ENCODE measurements around the gene KRTAP3-1. TPM values are rescaled to one million over a fixed set of nuclear protein-coding genes. Genes with fewer than 3 reads are reported as not detected.
"Not testable (repeated sequence)": the region's sequence is repeated elsewhere in the genome, so short reads cannot be mapped to it uniquely, and the experiment has no call there.

The KRTAP3-1 gene
- polyA plus RNA-seq, 10 donors = not detected

- no peak for DNase-seq
Observed at GRCh38 chr17:41016578-41017215, 7.8 kb upstream of the KRTAP3-1 start.

- DNase-seq = no peak
Observed at GRCh38 chr17:41015454-41015853, 6.5 kb upstream of the KRTAP3-1 start.

- DNase-seq = peak; percentile 37 to 50 (median 43)
Observed at GRCh38 chr17:41013606-41014005, 4.7 kb upstream of the KRTAP3-1 start.

- no peak for DNase-seq
Observed at GRCh38 chr17:41013181-41013580, 4.3 kb upstream of the KRTAP3-1 start.

GRCh38 chr17:41012326-41013120 is 3.6 kb upstream of the KRTAP3-1 start:
- no peak for DNase-seq

- DNase-seq = no peak
Observed at GRCh38 chr17:41010441-41010840, 1.5 kb upstream of the KRTAP3-1 start.

- DNase-seq = no peak
Observed at GRCh38 chr17:41009936-41010335, 1.0 kb upstream of the KRTAP3-1 start.

- no peak for DNase-seq
Observed at GRCh38 chr17:41009301-41009760, 403 bp upstream of the KRTAP3-1 start.

GRCh38 chr17:41004397-41004796 is 4.5 kb downstream of the KRTAP3-1 start:
- no peak for DNase-seq

GRCh38 chr17:41003926-41004325 is 5.0 kb downstream of the KRTAP3-1 start:
- DNase-seq = no peak

- DNase-seq = no peak
Observed at GRCh38 chr17:41002814-41003213, 6.1 kb downstream of the KRTAP3-1 start.

- DNase-seq = no peak
Observed at GRCh38 chr17:41001795-41002194, 7.1 kb downstream of the KRTAP3-1 start.

GRCh38 chr17:40999563-40999962 is 9.4 kb downstream of the KRTAP3-1 start, which contains the start of gene KRTAP3-2:
Gene KRTAP3-2, minus strand, starts transcription at chr17:40999906. Its CDS starts 53 bp downstream, at chr17:40999853.
- DNase-seq = not testable (repeated sequence)

- DNase-seq = no peak
Observed at GRCh38 chr17:40997361-40997760, 11.6 kb downstream of the KRTAP3-1 start.

- DNase-seq = no peak
Observed at GRCh38 chr17:40996829-40997228, 12.1 kb downstream of the KRTAP3-1 start.

GRCh38 chr17:40995116-40995515 is 13.8 kb downstream of the KRTAP3-1 start:
- DNase-seq = no peak

- no peak for DNase-seq
Observed at GRCh38 chr17:40993839-40994238, 15.1 kb downstream of the KRTAP3-1 start, which contains the start of gene KRTAP3-3. Gene KRTAP3-3, minus strand, starts transcription at chr17:40994164. Its CDS starts 67 bp downstream, at chr17:40994097.

- no peak for DNase-seq
Observed at GRCh38 chr17:40993084-40993483, 15.8 kb downstream of the KRTAP3-1 start.

- no peak for DNase-seq
Observed at GRCh38 chr17:40992666-40993065, 16.3 kb downstream of the KRTAP3-1 start.

- no peak for DNase-seq
Observed at GRCh38 chr17:40986920-40987319, 22.0 kb downstream of the KRTAP3-1 start.

GRCh38 chr17:40984226-40984625 is 24.7 kb downstream of the KRTAP3-1 start, which contains the start of gene KRT40:
Gene KRT40, minus strand, starts transcription at chr17:40984326. Its CDS starts 53 bp downstream, at chr17:40984273.
- DNase-seq = no peak

- DNase-seq = no peak
Observed at GRCh38 chr17:40981115-40981514, 27.8 kb downstream of the KRTAP3-1 start.

- peak; percentile 72 to 91 (median 82) for DNase-seq
Observed at GRCh38 chr17:40980596-40980995, 28.3 kb downstream of the KRTAP3-1 start.

Data from muscle of back (tissue), 11 donors.